Stimulated activated naive CD8-positive, alpha-beta T cell treated with anti-CD3 and anti-CD28 coated beads, Interleukin-15, Interleukin-2, amounts not matched to agents 100 ng/mL and 50 ng/mL, for 24 hours (primary cell): ENCODE results near the gene IRF2.
"Not testable (repeated sequence)": the region's sequence is repeated elsewhere in the genome, so short reads cannot be mapped to it uniquely, and the experiment has no call there.

Source experiments
- H3K27ac Mint-ChIP-seq: one replicate; pipeline ENCODE4 v1.8.0; 2021; ENCODE audit warnings: mild to moderate bottlenecking, mixed read lengths
- H3K27me3 Mint-ChIP-seq: one replicate; pipeline ENCODE4 v1.8.0; 2021; ENCODE audit warnings: mixed read lengths
- H3K36me3 Mint-ChIP-seq: one replicate; pipeline ENCODE4 v1.8.0; 2021; ENCODE audit warnings: low read depth, mixed read lengths
- H3K4me1 Mint-ChIP-seq: one replicate; pipeline ENCODE4 v1.8.0; 2021; ENCODE audit warnings: low read depth, mixed read lengths
- H3K4me3 Mint-ChIP-seq: one replicate; pipeline ENCODE4 v1.8.0; 2021; ENCODE audit warnings: mild to moderate bottlenecking, mixed read lengths
- H3K9me3 Mint-ChIP-seq: one replicate; pipeline ENCODE4 v1.8.0; 2021; ENCODE audit warnings: mixed read lengths

The IRF2 gene

DNA sequence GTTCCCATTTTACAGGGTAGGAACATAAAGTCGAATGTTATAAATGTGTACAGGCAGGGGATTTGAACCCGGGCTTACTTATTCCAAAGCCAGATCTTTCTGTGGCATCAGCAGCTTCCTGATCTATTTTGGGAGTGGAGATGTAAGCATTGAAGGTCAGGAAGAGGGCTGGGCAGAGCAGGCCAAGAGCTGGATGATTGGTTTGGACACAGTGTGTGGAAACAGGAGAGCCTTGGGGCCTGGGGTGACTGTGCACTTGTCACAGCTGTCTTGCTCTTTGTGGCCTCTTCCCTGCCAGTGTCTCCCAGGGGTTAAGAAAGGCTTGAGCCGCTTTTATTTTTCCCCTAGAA, 128.8 kb downstream of the IRF2 start:
- H3K27ac Mint-ChIP-seq = peak overlapping the region; percentile 5
- no peaks in the 10 kb centered on the region for H3K9me3 Mint-ChIP-seq
- H3K4me3 Mint-ChIP-seq = no peak overlapping the region
- peaks cover 54% of the 10 kb centered on the region for H3K4me1 Mint-ChIP-seq
- H3K27me3 Mint-ChIP-seq = peaks cover 3% of the 10 kb centered on the region
- no peaks in the 10 kb centered on the region for H3K36me3 Mint-ChIP-seq

DNA sequence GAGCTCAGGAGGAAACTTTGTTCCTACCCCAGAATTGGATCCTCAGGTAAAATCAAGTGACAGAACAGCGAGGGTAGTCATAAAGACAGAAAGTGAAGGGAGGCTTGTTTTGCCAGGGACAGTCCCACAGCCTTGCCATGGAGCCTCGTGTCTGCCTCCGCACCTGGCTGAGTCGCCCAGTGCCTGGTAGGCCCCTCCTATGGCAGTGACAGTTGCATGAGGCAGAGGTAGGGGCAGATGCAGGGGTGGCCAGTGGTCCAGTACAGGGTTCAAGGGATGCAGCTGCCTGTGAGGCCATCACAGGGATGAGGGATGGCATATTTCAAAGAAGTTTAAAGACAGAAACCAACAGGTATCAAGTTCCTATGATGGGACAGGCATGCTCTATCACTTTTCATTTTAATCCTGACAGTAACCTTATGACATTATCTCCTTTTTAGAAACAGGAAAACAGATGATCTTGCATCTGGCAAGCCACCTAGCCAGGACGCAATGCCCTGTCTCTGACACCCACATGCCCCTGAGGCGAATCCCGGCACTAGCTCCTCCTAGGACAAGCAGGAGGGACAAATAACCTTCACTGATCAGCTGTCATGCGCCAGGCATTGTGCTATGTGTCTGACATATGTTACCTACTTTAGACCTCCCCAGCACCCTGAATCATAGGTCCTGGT, 129.3 kb downstream of the IRF2 start:
- Mint-ChIP-seq H3K4me3 (no peak overlapping the region), H3K9me3 (no peaks in the 10 kb centered on the region), H3K36me3 (no peaks in the 10 kb centered on the region), H3K27ac (peak overlapping the region; percentile 14), H3K4me1 (peaks cover 54% of the 10 kb centered on the region), H3K27me3 (peaks cover 3% of the 10 kb centered on the region)

DNA sequence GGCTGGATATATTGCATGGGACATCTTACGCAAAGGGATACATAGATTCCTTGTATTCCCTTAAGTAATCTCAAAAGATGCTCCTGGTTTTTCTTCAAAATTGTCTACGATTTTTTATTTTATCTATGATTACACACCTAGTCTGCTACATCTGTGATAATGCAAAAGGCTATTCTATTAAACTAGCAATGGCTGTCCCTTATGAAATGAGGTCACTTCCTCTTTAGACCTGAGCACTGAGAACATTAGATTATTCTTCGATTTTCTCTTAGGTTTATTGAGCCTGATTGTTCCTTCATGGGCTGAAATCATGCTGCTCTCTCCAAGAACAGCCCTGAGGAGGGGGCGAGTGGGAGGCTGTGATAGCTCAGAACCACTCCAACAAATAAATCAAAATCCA, 129.9 kb downstream of the IRF2 start:
- Mint-ChIP-seq H3K9me3 (no peaks in the 10 kb centered on the region), H3K36me3 (no peaks in the 10 kb centered on the region), H3K4me1 (peaks cover 58% of the 10 kb centered on the region), H3K27ac (peak overlapping the region; percentile 14), H3K27me3 (peaks cover 3% of the 10 kb centered on the region), H3K4me3 (peak overlapping the region; percentile 82)

DNA sequence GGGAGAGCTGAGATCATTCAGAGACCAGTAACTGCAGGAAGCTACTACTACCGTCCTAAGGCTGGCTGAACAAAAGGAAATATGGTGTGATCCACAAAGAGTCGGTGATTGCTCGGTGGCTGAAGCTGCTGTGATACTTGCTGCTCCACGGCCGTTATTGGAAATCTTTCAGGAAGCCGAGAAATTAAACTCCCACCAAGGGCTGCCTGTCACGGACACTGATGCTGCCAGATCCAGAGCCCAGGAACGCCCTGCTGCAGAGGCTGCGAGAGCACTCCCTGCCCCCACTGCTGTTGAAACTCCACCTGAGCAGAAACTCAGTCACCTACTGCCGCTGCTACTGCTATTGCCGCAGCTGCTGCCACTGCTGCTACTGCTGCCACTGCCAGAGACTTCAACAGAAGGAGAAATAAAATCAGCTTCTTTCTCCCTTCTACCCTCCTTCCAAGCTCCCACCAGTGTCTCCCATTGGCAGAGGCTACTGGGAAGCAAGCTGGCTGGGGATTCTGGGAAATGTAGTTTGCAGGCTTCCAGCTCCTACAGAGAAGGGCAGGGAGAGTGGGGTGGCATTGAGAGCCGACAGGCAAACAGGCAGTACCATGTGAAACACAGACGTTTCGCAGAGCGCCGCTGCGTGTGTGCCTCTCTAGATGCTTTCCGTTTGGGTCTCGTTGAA, 130.7 kb downstream of the IRF2 start:
- Mint-ChIP-seq H3K9me3 (no peaks in the 10 kb centered on the region), H3K27ac (peak overlapping the region; percentile 47), H3K4me3 (peak overlapping the region; percentile 82), H3K27me3 (peaks cover 3% of the 10 kb centered on the region), H3K4me1 (peaks cover 58% of the 10 kb centered on the region), H3K36me3 (no peaks in the 10 kb centered on the region)

DNA sequence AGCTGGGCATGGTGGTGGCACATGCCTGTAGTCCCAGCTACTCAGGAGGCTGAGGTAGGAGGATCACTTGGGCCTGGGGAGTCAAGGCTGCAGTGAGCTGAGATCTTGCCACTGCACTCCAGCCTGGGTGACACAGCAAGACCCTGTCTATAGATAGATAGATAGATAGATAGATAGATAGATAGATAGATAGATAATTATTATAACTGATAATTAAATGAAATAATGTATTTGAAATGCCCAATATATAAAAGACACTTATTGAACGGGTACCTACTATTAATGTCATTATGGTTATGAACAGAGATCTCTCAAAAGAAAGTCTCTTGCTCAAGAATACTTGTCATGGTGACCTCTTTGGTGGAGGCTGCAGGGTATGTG, 131.5 kb downstream of the IRF2 start:
- H3K27ac Mint-ChIP-seq, H3K36me3 Mint-ChIP-seq, H3K9me3 Mint-ChIP-seq, H3K27me3 Mint-ChIP-seq: not testable (repeated sequence)
- Mint-ChIP-seq H3K4me3 (peak overlapping the region; percentile 82), H3K4me1 (peaks cover 54% of the 10 kb centered on the region)

DNA sequence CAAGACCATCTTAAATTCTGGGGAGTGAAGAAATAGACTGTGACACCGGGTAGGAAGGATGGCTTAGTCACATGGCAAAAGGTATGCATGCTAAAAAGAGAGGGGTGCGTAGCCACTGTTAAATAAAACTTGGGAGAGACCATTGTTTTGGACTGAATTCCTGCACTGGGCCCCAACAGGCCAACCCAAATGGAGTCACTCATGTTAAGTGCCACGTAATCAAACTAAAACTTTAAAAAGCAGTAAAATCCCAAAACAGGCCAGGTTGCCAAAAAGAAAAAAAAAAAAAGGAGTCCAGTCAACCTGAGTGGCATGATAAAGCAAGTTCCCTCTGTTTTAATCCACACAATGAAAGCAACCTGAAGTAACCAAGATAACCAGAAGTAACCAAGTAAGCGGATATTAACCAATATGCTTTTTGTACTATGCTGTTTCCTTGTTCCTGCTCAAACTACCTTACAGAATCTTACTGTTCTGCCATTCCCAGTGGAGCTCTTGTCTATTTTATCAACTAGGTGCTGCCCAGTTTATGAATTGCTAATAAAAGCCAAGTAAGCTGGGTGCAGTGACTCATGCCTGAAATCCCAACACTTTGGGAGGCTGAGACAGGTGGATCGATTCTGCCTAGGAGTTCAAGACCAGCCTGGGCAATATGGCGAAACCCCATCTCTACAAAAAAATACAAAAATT, 132.0 kb downstream of the IRF2 start:
- H3K27me3 Mint-ChIP-seq = peaks cover 3% of the 10 kb centered on the region
- no peaks in the 10 kb centered on the region for H3K9me3 Mint-ChIP-seq
- no peak overlapping the region for H3K27ac Mint-ChIP-seq
- H3K4me3 Mint-ChIP-seq = peak overlapping the region; percentile 24
- peaks cover 49% of the 10 kb centered on the region for H3K4me1 Mint-ChIP-seq
- H3K36me3 Mint-ChIP-seq = no peaks in the 10 kb centered on the region

DNA sequence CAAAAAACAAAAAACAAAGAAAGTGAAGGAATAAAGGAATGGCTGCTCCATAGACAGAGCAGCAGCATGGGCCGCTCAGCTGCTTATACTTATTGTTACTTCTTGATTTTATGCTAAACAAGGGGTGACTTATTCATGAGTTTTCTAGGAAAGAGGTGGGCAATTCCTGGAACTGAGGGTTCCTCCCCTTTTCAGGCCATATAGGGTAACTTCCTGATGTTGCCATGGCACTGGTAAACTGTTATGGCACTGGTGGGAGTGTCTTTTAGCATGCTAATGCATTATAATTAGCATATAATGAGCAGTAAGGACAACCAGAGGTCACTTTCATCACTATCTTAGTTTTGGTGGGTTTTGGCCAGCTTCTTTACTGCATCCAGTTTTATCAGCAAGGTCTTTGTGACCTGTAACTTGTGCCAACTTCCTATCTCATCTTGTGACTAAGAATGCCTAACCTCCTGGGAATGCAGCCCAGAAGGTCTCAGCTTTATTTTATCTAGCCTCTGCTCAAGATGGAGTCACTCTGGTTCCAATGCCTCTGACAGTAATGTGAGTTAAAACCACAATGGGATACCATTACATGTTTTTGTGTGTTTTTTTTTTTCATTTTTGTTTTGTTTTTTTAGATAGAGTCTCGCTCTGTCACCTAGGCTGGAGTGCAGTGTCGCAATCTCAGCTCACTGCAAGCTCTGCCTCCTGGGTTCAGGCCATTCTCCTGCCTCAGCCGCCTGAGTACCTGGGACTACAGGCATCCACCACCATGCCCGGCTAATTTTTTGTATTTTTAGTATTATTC, 134.8 kb downstream of the IRF2 start:
- H3K27me3 Mint-ChIP-seq, H3K4me3 Mint-ChIP-seq, H3K27ac Mint-ChIP-seq, H3K36me3 Mint-ChIP-seq, H3K9me3 Mint-ChIP-seq: not testable (repeated sequence)
- peaks cover 41% of the 10 kb centered on the region for H3K4me1 Mint-ChIP-seq

DNA sequence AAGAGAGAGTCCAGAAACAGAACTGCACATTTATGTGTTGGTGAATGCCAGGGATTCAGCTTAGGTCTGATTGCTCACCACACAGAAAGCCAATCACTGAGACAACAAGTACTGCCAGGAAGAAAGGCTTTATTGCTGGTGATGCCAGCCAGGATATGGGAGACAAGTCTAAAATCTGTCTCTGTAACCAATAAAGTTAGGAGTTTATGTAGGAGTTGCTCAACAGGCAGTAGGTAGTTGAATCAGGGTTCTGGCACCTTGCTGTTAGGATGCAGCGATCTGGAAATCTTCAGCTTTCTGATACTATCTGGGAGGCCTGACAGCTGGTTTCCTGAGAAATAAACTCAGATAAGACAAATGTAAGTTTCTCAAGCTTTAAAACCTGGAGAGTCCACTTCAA, 136.4 kb downstream of the IRF2 start:
- Mint-ChIP-seq H3K27me3 (no peaks in the 10 kb centered on the region), H3K27ac (no peak overlapping the region), H3K36me3 (no peaks in the 10 kb centered on the region), H3K4me1 (peaks cover 32% of the 10 kb centered on the region), H3K9me3 (peaks cover 4% of the 10 kb centered on the region), H3K4me3 (no peak overlapping the region)
